ENCODE results near the gene SNRPB.
"Not testable (repeated sequence)": the region's sequence is repeated elsewhere in the genome, so short reads cannot be mapped to it uniquely, and the experiment has no call there.

SNRPB gene

GRCh38 chr20:2507464-2507863, 36.9 kb upstream of the SNRPB start:
- H3K4me3 ChIP-seq (ENCODE audit: low read depth, low read length) = peak overlapping the region; percentile 89
- TF ChIP-seq CTCF (IDR thresholded peaks at IDR 0.05; ENCODE audit: insufficient read depth, low read length, missing control alignments) = no peak
- ChIA-PET CTCF (interaction anchor here (0.8 to 9.6 kb wide), 4 partner anchors 10 to 139 kb away, joined by 3 to 176 read pairs (median 6); no protein-coding TSS in a partner anchor), POLR2A (no interaction called here)
- no peak for DNase-seq (ENCODE audit: low read depth, low spot score)

- H3K4me3 ChIP-seq (ENCODE audit: low read depth, low read length); POLR2A ChIA-PET; DNase-seq (ENCODE audit: low read depth, low spot score): not testable (repeated sequence)
- CTCF ChIA-PET = interaction anchor here (9.6 kb wide), 1 partner anchor 15 kb away, joined by 176 read pairs; no protein-coding TSS in a partner anchor
These were observed 35.8 kb upstream of the SNRPB start for GRCh38 chr20:2506426-2506825.

GRCh38 chr20:2504803-2505202, 34.2 kb upstream of the SNRPB start:
- POLR2A ChIA-PET; DNase-seq (ENCODE audit: low read depth, low spot score); H3K4me3 ChIP-seq (ENCODE audit: low read depth, low read length): not testable (repeated sequence)
- CTCF ChIA-PET = interaction anchor here (1.3 to 2.2 kb wide), 2 partner anchors 17 to 20 kb away, joined by 4 to 13 read pairs; no protein-coding TSS in a partner anchor

- POLR2A ChIA-PET; DNase-seq (ENCODE audit: low read depth, low spot score); H3K4me3 ChIP-seq (ENCODE audit: low read depth, low read length): not testable (repeated sequence)
- CTCF ChIA-PET = interaction anchor here (1.3 kb wide), 1 partner anchor 9 kb away, joined by 3 read pairs; no protein-coding TSS in a partner anchor
These were observed 32.3 kb upstream of the SNRPB start for GRCh38 chr20:2502808-2503384.

- ChIA-PET CTCF (no interaction called here), POLR2A (no interaction called here)
- TF ChIP-seq CTCF (IDR thresholded peaks at IDR 0.05; ENCODE audit: insufficient read depth, low read length, missing control alignments) = no peak
- no peak overlapping the region for H3K4me3 ChIP-seq (ENCODE audit: low read depth, low read length)
- no peak for DNase-seq (ENCODE audit: low read depth, low spot score)
These were observed 15.1 kb upstream of the SNRPB start for GRCh38 chr20:2485661-2486060.

- TF ChIP-seq CTCF (IDR thresholded peaks at IDR 0.05; ENCODE audit: insufficient read depth, low read length, missing control alignments) = no peak
These were observed 14.5 kb upstream of the SNRPB start for GRCh38 chr20:2485080-2485479.

GRCh38 chr20:2483504-2483903, 12.9 kb upstream of the SNRPB start:
- no peak overlapping the region for H3K4me3 ChIP-seq (ENCODE audit: low read depth, low read length)

More at GRCh38 chr20:2485080-2485479, 14.5 kb upstream of the SNRPB start:
- ChIA-PET CTCF (no interaction called here), POLR2A (no interaction called here)
- no peak overlapping the region for H3K4me3 ChIP-seq (ENCODE audit: low read depth, low read length)
- no peak for DNase-seq (ENCODE audit: low read depth, low spot score)

More at GRCh38 chr20:2483504-2483903, 12.9 kb upstream of the SNRPB start:
- no peak for TF ChIP-seq CTCF (IDR thresholded peaks at IDR 0.05; ENCODE audit: insufficient read depth, low read length, missing control alignments)
- no peak for DNase-seq (ENCODE audit: low read depth, low spot score)
- CTCF ChIA-PET = no interaction called here
- POLR2A ChIA-PET = no interaction called here

Measured in AG04449 (cell line).